GM12878 (cell line): ENCODE data around the gene LONRF3. TPM values are rescaled to one million over a fixed set of nuclear protein-coding genes. Genes with fewer than 3 reads are reported as not detected.

Experiments
- ATAC-seq: fragments of 200-7000 bp; cut with Tn5 transposase; 3 replicates; pipeline ENCODE4 v1.9.1; 2020; ENCODE audit warnings: mild to moderate bottlenecking, moderate library complexity
- BruUV-seq: library from RNA; stranded (reverse); fragments of 400-500 nt; replicated peaks from 2 replicates; lab custom pipeline; 2021; lab: Mats Ljungman, UMichigan
- CTCF ChIA-PET: fragments of 300-600 bp; sonication (Branson Sonifier 250); formaldehyde crosslinking; extraction: SDS; loops from one replicate; lab custom pipeline; 2021; ENCODE audit warnings: inconsistent platforms; lab: Yijun Ruan, JAX
- POLR2A ChIA-PET: fragments of 350-600 bp; formaldehyde crosslinking; extraction: SDS; loops from one replicate; lab custom pipeline; 2021; ENCODE audit warnings: inconsistent platforms; lab: Charles Lee
- RAD21 ChIA-PET: fragments of 300-600 bp; sonication (Branson Sonifier 250); formaldehyde crosslinking; loops from one replicate; lab custom pipeline; 2023; ENCODE audit warnings: antibody characterized with exemption; ENCODE audit not compliant: unreplicated experiment; lab: Charles Lee
- SMC1A ChIA-PET: fragments of 300-600 bp; sonication (Branson Sonifier 250); formaldehyde crosslinking; loops from one replicate; lab custom pipeline; 2023; ENCODE audit not compliant: unreplicated experiment, uncharacterized antibody; lab: Charles Lee
- DNase-seq: peaks from one replicate; pipeline ENCODE4 v3.0.0-alpha.2; 2011; ENCODE audit warnings: low read depth, low spot score
- FAIRE-seq: peaks from 3 replicates; lab custom pipeline; 2011; peaks lifted over from hg19 to GRCh38; lab: Jason Lieb, UNC
- H2AFZ ChIP-seq: 2 replicates; pipeline ENCODE4 v1.6.0; 2011; ENCODE audit warnings: low read depth, low read length, control low read depth; ENCODE audit not compliant: control insufficient read depth
- H3K27ac ChIP-seq: 2 replicates; pipeline ENCODE4 v1.5.1; 2011; ENCODE audit warnings: control low read depth; ENCODE audit not compliant: control insufficient read depth, insufficient read depth
- H3K27me3 ChIP-seq, 2 experiments: replicated peaks in 1 of 2; 2 replicates each; pipeline versions ENCODE4 v1.6.0 to v1.6.1; 2011; ENCODE audit warnings: low read length in 1 of 2; ENCODE audit not compliant: control insufficient read depth in 2 of 2, insufficient read depth in 2 of 2
- H3K36me3 ChIP-seq, 2 experiments: 2 replicates each; pipeline ENCODE4 v1.5.1; 2011; ENCODE audit warnings: low read length in 1 of 2; ENCODE audit not compliant: control insufficient read depth in 2 of 2, insufficient read depth in 2 of 2
- H3K4me1 ChIP-seq: 2 replicates; pipeline ENCODE4 v1.6.1; 2011; ENCODE audit warnings: mild to moderate bottlenecking, low read length, moderate library complexity, mixed read lengths; ENCODE audit not compliant: control insufficient read depth, insufficient read depth
- H3K4me2 ChIP-seq: 2 replicates; pipeline ENCODE4 v1.6.0; 2011; ENCODE audit warnings: control low read depth; ENCODE audit not compliant: control insufficient read depth, insufficient read depth
- H3K4me3 ChIP-seq: fragments of 200-600 bp; sonication (generic); 2 replicates; pipeline ENCODE4 v1.5.1; 2016
- H3K79me2 ChIP-seq: 2 replicates; pipeline ENCODE4 v1.6.0; 2011; ENCODE audit warnings: low read length; ENCODE audit not compliant: control insufficient read depth, insufficient read depth
- H3K9ac ChIP-seq: 2 replicates; pipeline ENCODE4 v1.8.0; 2011; ENCODE audit warnings: low read length, control low read depth, mixed read lengths; ENCODE audit not compliant: control insufficient read depth, insufficient read depth
- H3K9me3 ChIP-seq: replicated peaks from 3 replicates; pipeline ENCODE4 v1.5.1; 2011; ENCODE audit warnings: mild to moderate bottlenecking, low read length; ENCODE audit not compliant: control insufficient read depth, insufficient read depth
- H4K20me1 ChIP-seq: 2 replicates; pipeline ENCODE4 v1.6.0; 2011; ENCODE audit not compliant: control insufficient read depth, insufficient read depth
- ASH2L ChIP-seq: fragments of 300-600, 200-600 bp; sonication (generic); IDR thresholded peaks from 2 replicates; pipeline ENCODE4 v1.6.1; 2017; ENCODE audit warnings: low read depth, mild to moderate bottlenecking, borderline replicate concordance
- ATF2 ChIP-seq: IDR thresholded peaks from 2 replicates; pipeline ENCODE4 v1.6.1; 2012; ENCODE audit warnings: low read length, inconsistent platforms
- ELK1 ChIP-seq: IDR thresholded peaks from 2 replicates; pipeline ENCODE4 v1.6.1; 2012; ENCODE audit warnings: low read depth, low read length, improper control_type of control experiment
- EP300 ChIP-seq, 2 experiments: fragments of 150-350 bp in 1 of 2; IDR thresholded peaks; 2 replicates each; pipeline ENCODE4 v1.6.1; 2011 to 2012; ENCODE audit warnings: low read depth in 2 of 2, low read length in 2 of 2, borderline replicate concordance in 1 of 2, improper control_type of control experiment in 1 of 2, inconsistent platforms in 1 of 2; ENCODE audit not compliant: control insufficient read depth in 1 of 2
- HCFC1 ChIP-seq: fragments of 150-350 bp; IDR thresholded peaks from 2 replicates; pipeline ENCODE4 v1.6.1; 2014; ENCODE audit warnings: low read length
- IRF4 ChIP-seq: IDR thresholded peaks from 2 replicates; pipeline ENCODE4 v1.6.1; 2011; ENCODE audit warnings: low read depth, low read length
- MEF2A ChIP-seq: IDR thresholded peaks from 2 replicates; pipeline ENCODE4 v1.6.1; 2011; ENCODE audit warnings: low read depth, mild to moderate bottlenecking, low read length, moderate library complexity; ENCODE audit not compliant: insufficient read depth
- ZNF24 ChIP-seq: fragments of 450-650 bp; IDR thresholded peaks from 2 replicates; pipeline ENCODE4 v1.6.1; 2017; ENCODE audit warnings: antibody characterized with exemption, mild to moderate bottlenecking
- ZNF384 ChIP-seq: IDR thresholded peaks from 2 replicates; pipeline ENCODE4 v1.6.1; 2012; ENCODE audit warnings: low read depth, mild to moderate bottlenecking, low read length, improper control_type of control experiment, borderline replicate concordance
- WGBS: methylation state at CpG from one replicate; pipeline ENCODE4 v1.1.6; 2016; ENCODE audit warnings: low lambda C conversion rate; ENCODE audit not compliant: insufficient replicate concordance, insufficient coverage; ENCODE audit errors: missing lambda C conversion rate; 5-methylcytosine and 5-hydroxymethylcytosine counted together
- in situ Hi-C: fragments of 300-500 bp; cut with MboI; formaldehyde crosslinking; loops from 9 replicates; pipeline ENCODE4 v1.14.3; 2018; ENCODE audit warnings: mixed read lengths
- intact Hi-C: fragments of 100-400 bp; cut with micrococcal nuclease; formaldehyde crosslinking; loops from one replicate; pipeline ENCODE4 v1.14.2; 2022; ENCODE audit not compliant: unreplicated experiment
- polyA plus RNA-seq, 11 experiments: library from polyadenylated mRNA; depleted of rRNA in 4 of 11; unstranded in 6 of 11; stranded (reverse) in 5 of 11; fragments of >200 nt; fragmentation: Nextera tagmentation in 4 of 11; fragmentation: Illumina TruSeq in 1 of 11; extraction: Ambion mirVana in 4 of 11; extraction: Trizol in 1 of 11; gene quantifications; 1 replicate in 1 of 11; 2 replicates in 10 of 11; pipeline versions ENCODE4 v1.2.1 to v1.2.3, GENCODE V29; 2011 to 2016; ENCODE audit warnings: inconsistent platforms in 2 of 11, missing spikeins in 2 of 11, low read depth in 1 of 11
- total RNA-seq, 4 experiments: library from RNA; depleted of rRNA in 3 of 4; stranded (reverse); fragments of >200 nt in 3 of 4; fragmentation: Illumina TruSeq in 1 of 4; extraction: Trizol in 1 of 4; gene quantifications; 2 replicates each; pipeline versions ENCODE4 v1.2.1 to v1.2.3, GENCODE V29; 2013 to 2021
- TF ChIP-seq, protein P1 (sequence below): fragments of 450-650 bp; formaldehyde crosslinking; IDR thresholded peaks from 2 replicates; pipeline ENCODE4 v1.4.0; 2020; ENCODE audit warnings: mild to moderate bottlenecking, moderate library complexity
- TF ChIP-seq, protein P2 (sequence below): fragments of 450-650 bp; IDR thresholded peaks from 2 replicates; pipeline ENCODE4 v1.6.1; 2018; ENCODE audit warnings: borderline replicate concordance, mild to moderate bottlenecking; ENCODE audit not compliant: partially characterized antibody
- TF ChIP-seq, protein P3 (sequence below): fragments of 450-650 bp; IDR thresholded peaks from 2 replicates; pipeline ENCODE4 v1.6.1; 2016; ENCODE audit warnings: mild to moderate bottlenecking

LONRF3 gene
- total and polyA plus RNA-seq, 10 of the 15 experiments (the other 5 are each of a cell fraction or from before 2014, with no cell fraction given), result 0.05 to 0.23 (median 0.09) TPM; not detected in 3

- no peak for FAIRE-seq
- TF ChIP-seq ASH2L, result no peak
- TF ChIP-seq ZNF384, result no peak
- TF ChIP-seq EP300 (IDR thresholded peaks at IDR 0.05; ENCODE audit: borderline replicate concordance in 1 of 2, control insufficient read depth in 1 of 2, low read depth in 2 of 2, low read length in 2 of 2), result no peak
- TF ChIP-seq ZNF24, result no peak
- TF ChIP-seq ATF2, result no peak
- no peak for TF ChIP-seq IRF4
- no peak for TF ChIP-seq MEF2A
- TF ChIP-seq, protein P1, sequence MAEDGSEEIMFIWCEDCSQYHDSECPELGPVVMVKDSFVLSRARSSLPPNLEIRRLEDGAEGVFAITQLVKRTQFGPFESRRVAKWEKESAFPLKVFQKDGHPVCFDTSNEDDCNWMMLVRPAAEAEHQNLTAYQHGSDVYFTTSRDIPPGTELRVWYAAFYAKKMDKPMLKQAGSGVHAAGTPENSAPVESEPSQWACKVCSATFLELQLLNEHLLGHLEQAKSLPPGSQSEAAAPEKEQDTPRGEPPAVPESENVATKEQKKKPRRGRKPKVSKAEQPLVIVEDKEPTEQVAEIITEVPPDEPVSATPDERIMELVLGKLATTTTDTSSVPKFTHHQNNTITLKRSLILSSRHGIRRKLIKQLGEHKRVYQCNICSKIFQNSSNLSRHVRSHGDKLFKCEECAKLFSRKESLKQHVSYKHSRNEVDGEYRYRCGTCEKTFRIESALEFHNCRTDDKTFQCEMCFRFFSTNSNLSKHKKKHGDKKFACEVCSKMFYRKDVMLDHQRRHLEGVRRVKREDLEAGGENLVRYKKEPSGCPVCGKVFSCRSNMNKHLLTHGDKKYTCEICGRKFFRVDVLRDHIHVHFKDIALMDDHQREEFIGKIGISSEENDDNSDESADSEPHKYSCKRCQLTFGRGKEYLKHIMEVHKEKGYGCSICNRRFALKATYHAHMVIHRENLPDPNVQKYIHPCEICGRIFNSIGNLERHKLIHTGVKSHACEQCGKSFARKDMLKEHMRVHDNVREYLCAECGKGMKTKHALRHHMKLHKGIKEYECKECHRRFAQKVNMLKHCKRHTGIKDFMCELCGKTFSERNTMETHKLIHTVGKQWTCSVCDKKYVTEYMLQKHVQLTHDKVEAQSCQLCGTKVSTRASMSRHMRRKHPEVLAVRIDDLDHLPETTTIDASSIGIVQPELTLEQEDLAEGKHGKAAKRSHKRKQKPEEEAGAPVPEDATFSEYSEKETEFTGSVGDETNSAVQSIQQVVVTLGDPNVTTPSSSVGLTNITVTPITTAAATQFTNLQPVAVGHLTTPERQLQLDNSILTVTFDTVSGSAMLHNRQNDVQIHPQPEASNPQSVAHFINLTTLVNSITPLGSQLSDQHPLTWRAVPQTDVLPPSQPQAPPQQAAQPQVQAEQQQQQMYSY (CRISPR knock-in tag), result no peak
- TF ChIP-seq HCFC1, result no peak
- TF ChIP-seq, protein P2, sequence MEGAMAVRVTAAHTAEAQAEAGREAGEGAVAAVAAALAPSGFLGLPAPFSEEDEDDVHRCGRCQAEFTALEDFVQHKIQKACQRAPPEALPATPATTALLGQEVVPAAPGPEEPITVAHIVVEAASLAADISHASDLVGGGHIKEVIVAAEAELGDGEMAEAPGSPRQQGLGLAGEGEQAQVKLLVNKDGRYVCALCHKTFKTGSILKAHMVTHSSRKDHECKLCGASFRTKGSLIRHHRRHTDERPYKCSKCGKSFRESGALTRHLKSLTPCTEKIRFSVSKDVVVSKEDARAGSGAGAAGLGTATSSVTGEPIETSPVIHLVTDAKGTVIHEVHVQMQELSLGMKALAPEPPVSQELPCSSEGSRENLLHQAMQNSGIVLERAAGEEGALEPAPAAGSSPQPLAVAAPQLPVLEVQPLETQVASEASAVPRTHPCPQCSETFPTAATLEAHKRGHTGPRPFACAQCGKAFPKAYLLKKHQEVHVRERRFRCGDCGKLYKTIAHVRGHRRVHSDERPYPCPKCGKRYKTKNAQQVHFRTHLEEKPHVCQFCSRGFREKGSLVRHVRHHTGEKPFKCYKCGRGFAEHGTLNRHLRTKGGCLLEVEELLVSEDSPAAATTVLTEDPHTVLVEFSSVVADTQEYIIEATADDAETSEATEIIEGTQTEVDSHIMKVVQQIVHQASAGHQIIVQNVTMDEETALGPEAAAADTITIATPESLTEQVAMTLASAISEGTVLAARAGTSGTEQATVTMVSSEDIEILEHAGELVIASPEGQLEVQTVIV, result no peak
- TF ChIP-seq ELK1, result no peak
- TF ChIP-seq, protein P3, sequence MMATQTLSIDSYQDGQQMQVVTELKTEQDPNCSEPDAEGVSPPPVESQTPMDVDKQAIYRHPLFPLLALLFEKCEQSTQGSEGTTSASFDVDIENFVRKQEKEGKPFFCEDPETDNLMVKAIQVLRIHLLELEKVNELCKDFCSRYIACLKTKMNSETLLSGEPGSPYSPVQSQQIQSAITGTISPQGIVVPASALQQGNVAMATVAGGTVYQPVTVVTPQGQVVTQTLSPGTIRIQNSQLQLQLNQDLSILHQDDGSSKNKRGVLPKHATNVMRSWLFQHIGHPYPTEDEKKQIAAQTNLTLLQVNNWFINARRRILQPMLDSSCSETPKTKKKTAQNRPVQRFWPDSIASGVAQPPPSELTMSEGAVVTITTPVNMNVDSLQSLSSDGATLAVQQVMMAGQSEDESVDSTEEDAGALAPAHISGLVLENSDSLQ, result no peak
These were observed 88.4 kb downstream of the LONRF3 start for GRCh38 chrX:119062750-119063374.

More at GRCh38 chrX:119062750-119063374, 88.4 kb downstream of the LONRF3 start:
- in situ Hi-C loops (loop anchor here (10.0 kb wide), 1 partner anchor 218 kb away; no protein-coding TSS in a partner anchor), intact Hi-C loops (no loop called here)
- ChIA-PET RAD21 (no interaction called here), POLR2A (no interaction called here), CTCF (interaction anchor here (0.6 kb wide), 1 partner anchor 377 kb away, joined by 3 read pairs; no protein-coding TSS in a partner anchor), SMC1A (interaction anchor here (0.7 to 1.0 kb wide), 2 partner anchors 9 to 57 kb away, joined by 3 to 4 read pairs; no protein-coding TSS in a partner anchor)
- BruUV-seq, result no TSS peak
- H3K79me2 ChIP-seq, result no peaks in the 10 kb centered on the region
- ATAC-seq (no peak), DNase-seq (no peak)
- peaks cover 0 to 2% of the 10 kb centered on the region in 2 experiments; a peak in 2 of 4 replicates for H3K27me3 ChIP-seq
- no peak overlapping the region for H3K4me2 ChIP-seq
- no peaks in the 10 kb centered on the region for H3K36me3 ChIP-seq
- H4K20me1 ChIP-seq, result no peaks in the 10 kb centered on the region
- no peak overlapping the region for H3K9ac ChIP-seq
- no peak overlapping the region for H3K27ac ChIP-seq
- H2AFZ ChIP-seq, result no peak overlapping the region
- no peaks in the 10 kb centered on the region for H3K9me3 ChIP-seq
- WGBS, result 33% methylated on average over 6 of the region's 6 CpGs
- no peak overlapping the region for H3K4me3 ChIP-seq
- no peaks in the 10 kb centered on the region for H3K4me1 ChIP-seq
